Type B pancreatic cell (in vitro differentiated cells): Measurements from ENCODE around the gene SEC14L5. TPM values are rescaled to one million over a fixed set of nuclear protein-coding genes. Genes with fewer than 3 reads are reported as not detected.

Experiments used
- DNase-seq: peaks from one replicate; pipeline ENCODE4 v3.0.0; 2021; ENCODE audit warnings: mixed read lengths; ENCODE audit not compliant: unreplicated experiment; ENCODE audit errors: extremely low spot score
- H3K27ac Mint-ChIP-seq: 2 replicates; pipeline ENCODE4 v1.8.0; 2021; ENCODE audit warnings: mild to moderate bottlenecking, mixed read lengths
- H3K27me3 Mint-ChIP-seq: 2 replicates; pipeline ENCODE4 v1.8.0; 2021; ENCODE audit warnings: mixed read lengths
- H3K36me3 Mint-ChIP-seq: 2 replicates; pipeline ENCODE4 v1.8.0; 2021; ENCODE audit warnings: mixed read lengths
- H3K4me1 Mint-ChIP-seq: one replicate; pipeline ENCODE4 v1.8.0; 2021; ENCODE audit warnings: mixed read lengths; ENCODE audit not compliant: unreplicated experiment
- H3K4me3 Mint-ChIP-seq: 2 replicates; pipeline ENCODE4 v1.8.0; 2021; ENCODE audit warnings: mild to moderate bottlenecking, mixed read lengths
- H3K9me3 Mint-ChIP-seq: 2 replicates; pipeline ENCODE4 v1.8.0; 2021; ENCODE audit warnings: mixed read lengths
- CTCF ChIP-seq: fragments of 200-600 bp; sonication (generic); conservative IDR thresholded peaks from 2 replicates; pipeline ENCODE4 v1.5.0; 2021; ENCODE audit warnings: antibody characterized with exemption, mild to moderate bottlenecking
- total RNA-seq: library from RNA; stranded (reverse); gene quantifications from 2 replicates; pipeline ENCODE4 v1.2.1, GENCODE V29; 2021; ENCODE audit warnings: low replicate concordance

Gene SEC14L5
- total RNA-seq, 1 donor from 2014 or later, result 0.92 TPM

GRCh38 chr16:5046914-5047313 is 88.8 kb downstream of the SEC14L5 start:
- peaks cover 41% of the 10 kb centered on the region for H3K27me3 Mint-ChIP-seq
- no peaks in the 10 kb centered on the region for H3K4me1 Mint-ChIP-seq
- DNase-seq, result no peak
- H3K9me3 Mint-ChIP-seq, result no peaks in the 10 kb centered on the region
- H3K4me3 Mint-ChIP-seq, result no peak overlapping the region
- no peak overlapping the region for H3K27ac Mint-ChIP-seq
- no peak for TF ChIP-seq CTCF
- no peaks in the 10 kb centered on the region for H3K36me3 Mint-ChIP-seq

GRCh38 chr16:5054876-5055865 is 97.0 kb downstream of the SEC14L5 start:
- TF ChIP-seq CTCF, result no peak
- Mint-ChIP-seq H3K27ac (no peak overlapping the region), H3K4me3 (no peak overlapping the region), H3K27me3 (peaks cover 34% of the 10 kb centered on the region), H3K36me3 (no peaks in the 10 kb centered on the region), H3K9me3 (no peaks in the 10 kb centered on the region), H3K4me1 (no peaks in the 10 kb centered on the region)
- DNase-seq, result no peak

- DNase-seq, result no peak
- H3K9me3 Mint-ChIP-seq, result no peaks in the 10 kb centered on the region
- no peaks in the 10 kb centered on the region for H3K4me1 Mint-ChIP-seq
- TF ChIP-seq CTCF, result peak; percentile 62
- H3K27me3 Mint-ChIP-seq, result peaks cover 24% of the 10 kb centered on the region
- no peaks in the 10 kb centered on the region for H3K36me3 Mint-ChIP-seq
- no peak overlapping the region for H3K4me3 Mint-ChIP-seq
- H3K27ac Mint-ChIP-seq, result no peak overlapping the region
Observed at GRCh38 chr16:5056352-5056751, 98.2 kb downstream of the SEC14L5 start.

- Mint-ChIP-seq H3K4me1 (no peaks in the 10 kb centered on the region), H3K36me3 (no peaks in the 10 kb centered on the region), H3K27ac (no peak overlapping the region), H3K9me3 (no peaks in the 10 kb centered on the region), H3K27me3 (peaks cover 24% of the 10 kb centered on the region), H3K4me3 (no peak overlapping the region)
- DNase-seq, result no peak
- peak; percentile 61 for TF ChIP-seq CTCF
Observed at GRCh38 chr16:5058476-5058875, 100.3 kb downstream of the SEC14L5 start.

- no peak for TF ChIP-seq CTCF
- H3K4me3 Mint-ChIP-seq, result no peak overlapping the region
- H3K4me1 Mint-ChIP-seq, result no peaks in the 10 kb centered on the region
- H3K36me3 Mint-ChIP-seq, result no peaks in the 10 kb centered on the region
- no peak for DNase-seq
- H3K27me3 Mint-ChIP-seq, result peaks cover 25% of the 10 kb centered on the region
- H3K9me3 Mint-ChIP-seq, result no peaks in the 10 kb centered on the region
- H3K27ac Mint-ChIP-seq, result no peak overlapping the region
Observed at GRCh38 chr16:5059386-5060072, 101.4 kb downstream of the SEC14L5 start.
